Thoracic aorta (tissue), 2 donors: ENCODE results near the gene CPNE8. TPM values are rescaled to one million over a fixed set of nuclear protein-coding genes. Genes with fewer than 3 reads are reported as not detected.

Source experiments
- ATAC-seq: fragments of 150-250 bp; one replicate; pipeline ENCODE4 v1.8.0; 2017; ENCODE audit warnings: low read depth; ENCODE audit not compliant: insufficient number of reproducible peaks, low FRiP score
- DNase-seq: peaks from one replicate; pipeline ENCODE4 v3.0.0-alpha.2; 2020; ENCODE audit warnings: low spot score
- H3K27ac ChIP-seq, 2 donors: fragments of 200-600 bp; sonication (generic); 1 replicate in 1 of 2; 2 replicates in 1 of 2; pipeline ENCODE4 v1.5.1; 2016; ENCODE audit warnings: mild to moderate bottlenecking in 2 of 2, moderate library complexity in 2 of 2
- H3K27me3 ChIP-seq: fragments of 200-600 bp; sonication (generic); replicated peaks from 2 replicates; pipeline ENCODE4 v1.6.0; 2016; ENCODE audit warnings: mild to moderate bottlenecking; ENCODE audit not compliant: insufficient read depth
- H3K36me3 ChIP-seq: fragments of 200-600 bp; sonication (generic); one replicate; pipeline ENCODE4 v1.5.1; 2016
- H3K4me1 ChIP-seq, 2 donors: fragments of 200-600 bp; sonication (generic); 1 replicate in 1 of 2; 2 replicates in 1 of 2; pipeline versions ENCODE4 v1.5.1 to v1.6.0; 2016; ENCODE audit warnings: low read depth in 2 of 2, mild to moderate bottlenecking in 1 of 2; ENCODE audit not compliant: control insufficient read depth in 1 of 2
- H3K4me3 ChIP-seq: fragments of 200-600 bp; sonication (generic); 2 replicates; pipeline ENCODE4 v1.5.1; 2016; ENCODE audit warnings: mild to moderate bottlenecking
- H3K9me3 ChIP-seq: fragments of 200-600 bp; sonication (generic); 2 replicates; pipeline ENCODE4 v1.5.1; 2016
- CTCF ChIP-seq: fragments of 200-600 bp; sonication (generic); IDR thresholded peaks from one replicate; pipeline ENCODE4 v1.5.1; 2019; ENCODE audit warnings: antibody characterized with exemption
- total RNA-seq, 2 donors: library from RNA; depleted of rRNA; stranded (reverse); fragments of >200 nt; gene quantifications; one replicate each; pipeline versions ENCODE4 v1.1.0 to v1.2.3, GENCODE V29; 2016

CPNE8 gene
- total RNA-seq, 2 donors from 2014 or later = 14.1 to 42.4 TPM

DNA sequence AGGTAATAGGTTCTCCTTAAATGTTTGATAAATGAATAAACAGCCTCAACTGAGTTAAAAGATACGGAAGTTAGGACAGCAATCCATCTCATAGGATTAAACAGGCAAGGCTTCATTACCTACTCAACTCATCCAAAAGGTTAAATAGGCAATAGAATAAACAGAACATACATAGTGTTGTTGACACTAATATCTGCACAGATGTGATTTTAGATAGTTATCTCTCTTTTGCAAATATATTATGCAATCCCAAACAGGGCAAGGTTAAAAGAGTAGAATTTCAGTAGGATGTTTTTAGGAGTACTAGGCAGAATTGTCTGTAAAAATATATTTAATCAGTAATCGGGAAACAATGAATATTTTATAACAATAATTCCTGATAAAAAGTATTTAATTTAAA lies 276.3 kb downstream of the CPNE8 start:
- Histone ChIP-seq H3K27me3 (no peaks in the 10 kb centered on the region), H3K4me1 (no peaks in the 10 kb centered on the region), H3K4me3 (no peak overlapping the region), H3K9me3 (no peaks in the 10 kb centered on the region), H3K36me3 (no peaks in the 10 kb centered on the region), H3K27ac (no peak overlapping the region)
- no peak for ATAC-seq
- TF ChIP-seq CTCF = no peak
- no peak for DNase-seq

DNA sequence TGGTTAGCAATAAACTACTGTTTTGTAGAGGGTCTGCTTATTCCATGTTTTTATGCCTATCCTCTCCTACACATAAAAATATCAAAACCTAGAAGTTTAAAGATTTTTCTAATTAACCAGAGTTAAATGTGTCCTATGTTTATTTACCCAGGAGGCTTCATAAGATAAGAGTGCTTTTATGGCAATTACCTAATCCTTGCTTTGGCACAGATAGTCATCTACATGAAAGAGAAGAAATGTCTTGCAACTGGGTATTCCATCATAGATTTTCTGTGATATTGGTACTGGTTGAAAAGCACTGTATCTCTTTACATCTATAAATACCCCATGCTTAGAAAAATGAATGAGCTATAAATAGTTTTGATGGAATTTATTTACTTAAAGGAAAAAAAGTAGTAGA lies 277.1 kb downstream of the CPNE8 start:
- H3K9me3 ChIP-seq = no peaks in the 10 kb centered on the region
- no peaks in the 10 kb centered on the region for H3K36me3 ChIP-seq
- DNase-seq (no peak), ATAC-seq (no peak)
- no peaks in the 10 kb centered on the region for H3K4me1 ChIP-seq
- TF ChIP-seq CTCF = no peak
- H3K4me3 ChIP-seq = no peak overlapping the region
- H3K27me3 ChIP-seq = no peaks in the 10 kb centered on the region
- H3K27ac ChIP-seq = no peak overlapping the region

- no peak for DNase-seq
Measured at GRCh38 chr12:38625306-38625705, 280.1 kb downstream of the CPNE8 start.

GRCh38 chr12:38614171-38614570 lies 291.2 kb downstream of the CPNE8 start:
- ATAC-seq = no peak
- Histone ChIP-seq H3K27me3 (no peaks in the 10 kb centered on the region), H3K36me3 (no peaks in the 10 kb centered on the region), H3K9me3 (no peaks in the 10 kb centered on the region), H3K4me1 (no peaks in the 10 kb centered on the region), H3K4me3 (no peak overlapping the region), H3K27ac (no peak overlapping the region)
- no peak for TF ChIP-seq CTCF
- DNase-seq = no peak

More at GRCh38 chr12:38625306-38625705, 280.1 kb downstream of the CPNE8 start:
- H3K36me3 ChIP-seq = no peaks in the 10 kb centered on the region
- TF ChIP-seq CTCF = no peak
- no peaks in the 10 kb centered on the region for H3K9me3 ChIP-seq
- H3K27me3 ChIP-seq = no peaks in the 10 kb centered on the region
- no peak overlapping the region for H3K4me3 ChIP-seq
- H3K4me1 ChIP-seq = no peaks in the 10 kb centered on the region
- no peak overlapping the region for H3K27ac ChIP-seq
- no peak for ATAC-seq

DNA sequence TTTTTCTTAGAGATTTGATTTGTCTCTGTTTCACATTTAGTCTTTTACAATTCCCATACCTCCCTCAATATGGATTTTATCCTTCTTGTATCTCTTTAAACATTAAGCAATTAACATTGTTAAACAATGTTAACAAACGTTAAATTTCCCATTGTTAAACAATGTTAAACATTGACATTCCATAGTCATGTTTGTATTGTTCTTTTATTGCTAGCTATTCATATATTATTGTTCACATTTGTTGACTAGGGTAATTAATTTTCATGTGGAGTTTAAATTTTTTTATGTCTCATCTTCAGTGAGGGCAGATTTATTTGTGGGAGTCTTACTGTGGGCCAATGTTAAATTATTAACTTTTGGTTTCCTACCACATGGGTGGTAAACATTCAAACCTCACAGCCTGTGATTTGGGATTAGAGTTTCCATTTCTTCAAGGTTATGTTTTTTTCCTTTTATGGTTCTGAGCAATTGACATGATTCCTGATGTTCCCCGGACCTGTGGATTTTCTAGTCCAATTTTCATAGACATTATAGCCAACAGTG lies 294.5 kb downstream of the CPNE8 start:
- H3K27ac ChIP-seq = no peak overlapping the region
- no peaks in the 10 kb centered on the region for H3K27me3 ChIP-seq
- ATAC-seq = no peak
- H3K4me1 ChIP-seq = no peaks in the 10 kb centered on the region
- no peak for TF ChIP-seq CTCF
- no peak overlapping the region for H3K4me3 ChIP-seq
- H3K9me3 ChIP-seq = peaks cover 5% of the 10 kb centered on the region
- H3K36me3 ChIP-seq = no peaks in the 10 kb centered on the region
- no peak for DNase-seq
